Neural cell (in vitro differentiated cells): ENCODE measurements around the gene PARD3B. TPM values are rescaled to one million over a fixed set of nuclear protein-coding genes. Genes with fewer than 3 reads are reported as not detected.

Experiments used
- H2AFZ ChIP-seq: fragments of 200-600, 300-800 bp; sonication (generic), shearing (Covaris generic); 2 replicates; pipeline ENCODE4 v1.6.0; 2014; ENCODE audit warnings: low read depth, mild to moderate bottlenecking, antibody characterized with exemption, low read length, moderate library complexity
- H3F3A ChIP-seq: fragments of 200-600 bp; shearing (Covaris generic); 2 replicates; pipeline ENCODE4 v1.6.1; 2016; ENCODE audit warnings: mild to moderate bottlenecking, moderate library complexity, mixed read lengths, antibody characterized with exemption, low read length; ENCODE audit not compliant: insufficient read depth, poor library complexity, severe bottlenecking
- H3K27ac ChIP-seq: fragments of 200-600, 300-800 bp; sonication (generic), shearing (Covaris generic); 2 replicates; pipeline ENCODE4 v1.5.1; 2014; ENCODE audit warnings: mild to moderate bottlenecking, low read length, moderate library complexity
- H3K27me3 ChIP-seq: fragments of 300-800, 200-600 bp; sonication (generic), shearing (Covaris generic); 2 replicates; pipeline ENCODE4 v1.6.0; 2014; ENCODE audit warnings: mild to moderate bottlenecking, low read depth, low read length, moderate library complexity; ENCODE audit not compliant: insufficient read depth
- H3K36me3 ChIP-seq: fragments of 300-800, 200-600 bp; sonication (generic), shearing (Covaris generic); 2 replicates; pipeline ENCODE4 v1.5.1; 2014; ENCODE audit warnings: mild to moderate bottlenecking, antibody characterized with exemption, low read length, moderate library complexity; ENCODE audit not compliant: insufficient read depth
- H3K4me2 ChIP-seq: fragments of 300-800, 200-600 bp; sonication (generic), shearing (Covaris generic); 2 replicates; pipeline ENCODE4 v1.6.0; 2014; ENCODE audit warnings: mild to moderate bottlenecking, low read length
- H3K4me3 ChIP-seq: fragments of 300-800, 200-600 bp; sonication (generic), shearing (Covaris generic); 2 replicates; pipeline ENCODE4 v1.5.1; 2014; ENCODE audit warnings: mild to moderate bottlenecking, low read length, moderate library complexity
- H3K79me2 ChIP-seq: fragments of 200-600 bp; shearing (Covaris generic); replicated peaks from 2 replicates; pipeline ENCODE4 v1.6.0; 2014; ENCODE audit warnings: mild to moderate bottlenecking, low read length, moderate library complexity; ENCODE audit not compliant: insufficient read depth
- H3K9ac ChIP-seq: fragments of 300-800, 200-600 bp; sonication (generic), shearing (Covaris generic); 2 replicates; pipeline ENCODE4 v1.6.1; 2016; ENCODE audit warnings: mild to moderate bottlenecking, low read length, mixed read lengths
- H3K9me2 ChIP-seq: fragments of 200-600 bp; shearing (Covaris generic); 2 replicates; pipeline ENCODE4 v1.6.1; 2016; ENCODE audit warnings: mild to moderate bottlenecking, low read length, mixed read lengths; ENCODE audit not compliant: insufficient read depth
- H3K9me3 ChIP-seq: fragments of 200-600, 300-800 bp; sonication (generic), shearing (Covaris generic); 2 replicates; pipeline ENCODE4 v1.6.1; 2016; ENCODE audit warnings: mild to moderate bottlenecking, mixed run types, low read length, moderate library complexity, mixed read lengths
- H4K20me1 ChIP-seq: fragments of 200-600 bp; shearing (Covaris generic); 2 replicates; pipeline ENCODE4 v1.6.1; 2016; ENCODE audit warnings: mild to moderate bottlenecking, mixed run types; ENCODE audit not compliant: insufficient read depth
- CTCF ChIP-seq: fragments of 450-650 bp; IDR thresholded peaks from 2 replicates; pipeline ENCODE4 v1.5.1; 2014; ENCODE audit warnings: antibody characterized with exemption, mild to moderate bottlenecking, moderate library complexity; ENCODE audit not compliant: poor library complexity, severe bottlenecking
- EP300 ChIP-seq: fragments of 450-650 bp; conservative IDR thresholded peaks from 2 replicates; pipeline ENCODE4 v1.6.1; 2014; ENCODE audit warnings: antibody characterized with exemption, mild to moderate bottlenecking, moderate library complexity; ENCODE audit not compliant: poor library complexity, severe bottlenecking
- EZH2 ChIP-seq: fragments of 200-600, 300-800 bp; shearing (Covaris generic), sonication (generic); IDR thresholded peaks from 2 replicates; pipeline ENCODE4 v1.6.1; 2014; ENCODE audit warnings: antibody characterized with exemption, low read length, borderline replicate concordance, mild to moderate bottlenecking; ENCODE audit not compliant: insufficient read depth, poor library complexity, severe bottlenecking
- MXI1 ChIP-seq: fragments of 450-650 bp; conservative IDR thresholded peaks from 2 replicates; pipeline ENCODE4 v1.6.1; 2014; ENCODE audit warnings: antibody characterized with exemption, mild to moderate bottlenecking; ENCODE audit not compliant: poor library complexity, severe bottlenecking
- POLR2AphosphoS5 ChIP-seq: IDR thresholded peaks from 2 replicates; pipeline ENCODE4 v1.6.1; 2012
- RAD21 ChIP-seq: fragments of 450-650 bp; conservative IDR thresholded peaks from 2 replicates; pipeline ENCODE4 v1.6.1; 2014; ENCODE audit warnings: antibody characterized with exemption, mild to moderate bottlenecking, moderate library complexity
- REST ChIP-seq: IDR thresholded peaks from 2 replicates; pipeline ENCODE4 v1.6.1; 2012; ENCODE audit warnings: borderline replicate concordance
- SMC3 ChIP-seq: fragments of 450-650 bp; conservative IDR thresholded peaks from 2 replicates; pipeline ENCODE4 v1.6.1; 2014; ENCODE audit warnings: antibody characterized with exemption, mild to moderate bottlenecking, moderate library complexity; ENCODE audit not compliant: poor library complexity
- TAF1 ChIP-seq: IDR thresholded peaks from 2 replicates; pipeline ENCODE4 v1.6.1; 2012; ENCODE audit warnings: low read depth
- polyA plus RNA-seq: library from polyadenylated mRNA; depleted of rRNA; stranded (reverse); fragments of >200 nt; gene quantifications from 2 replicates; pipeline ENCODE4 v1.2.3, GENCODE V29; 2014

PARD3B gene
- polyA plus RNA-seq, 1 donor from 2014 or later, result 0.54 TPM

- H3F3A ChIP-seq, result no peaks in the 10 kb centered on the region
- no peaks in the 10 kb centered on the region for H3K9me2 ChIP-seq
- H3K9ac ChIP-seq, result no peak overlapping the region
- H2AFZ ChIP-seq, result no peak overlapping the region
- no peak overlapping the region for H3K27ac ChIP-seq
- no peaks in the 10 kb centered on the region for H4K20me1 ChIP-seq
- no peaks in the 10 kb centered on the region for H3K36me3 ChIP-seq
- TF ChIP-seq TAF1, result no peak
- no peak for TF ChIP-seq CTCF
- no peak for TF ChIP-seq SMC3
- TF ChIP-seq POLR2AphosphoS5, result no peak
- TF ChIP-seq EP300, result no peak
- TF ChIP-seq MXI1, result no peak
- no peak for TF ChIP-seq EZH2
- TF ChIP-seq REST, result no peak
- no peak for TF ChIP-seq RAD21
- no peaks in the 10 kb centered on the region for H3K9me3 ChIP-seq
- H3K27me3 ChIP-seq, result no peaks in the 10 kb centered on the region
- H3K4me2 ChIP-seq, result no peak overlapping the region
- H3K4me3 ChIP-seq, result no peak overlapping the region
- H3K79me2 ChIP-seq, result no peaks in the 10 kb centered on the region
Measured at GRCh38 chr2:205043285-205043684, 498.0 kb downstream of the PARD3B start.

DNA sequence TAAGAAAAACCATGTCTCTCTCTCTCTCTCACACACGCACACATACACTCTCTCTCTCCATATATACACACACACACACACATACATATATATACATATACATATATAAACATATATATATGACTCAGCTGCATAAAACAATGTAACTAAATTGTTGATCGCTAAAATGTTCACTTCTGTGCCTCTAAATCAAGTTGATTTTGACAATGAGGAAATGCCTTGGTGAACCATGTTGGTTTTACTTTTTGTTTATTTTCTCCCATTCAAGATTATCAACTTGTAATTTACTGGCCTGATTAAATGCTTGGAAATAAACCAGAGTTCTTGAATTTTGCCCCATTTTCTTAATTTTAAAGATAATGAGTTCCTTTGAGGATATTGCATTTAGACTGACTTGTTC is 500.4 kb downstream of the PARD3B start:
- TF ChIP-seq REST (no peak), EZH2 (no peak), MXI1 (no peak), CTCF (no peak), RAD21 (no peak)
- no peaks in the 10 kb centered on the region for H3F3A ChIP-seq
- H4K20me1 ChIP-seq, result no peaks in the 10 kb centered on the region
- H3K9me3 ChIP-seq, result no peaks in the 10 kb centered on the region
- H3K36me3 ChIP-seq, result no peaks in the 10 kb centered on the region
- H3K9ac ChIP-seq, result no peak overlapping the region
- no peak overlapping the region for H2AFZ ChIP-seq
- no peaks in the 10 kb centered on the region for H3K27me3 ChIP-seq
- no peaks in the 10 kb centered on the region for H3K9me2 ChIP-seq
- no peak overlapping the region for H3K4me3 ChIP-seq
- no peaks in the 10 kb centered on the region for H3K79me2 ChIP-seq
- no peak overlapping the region for H3K27ac ChIP-seq
- no peak overlapping the region for H3K4me2 ChIP-seq
